Measurements from ENCODE around the gene HS2ST1. TPM values are rescaled to one million over a fixed set of nuclear protein-coding genes. Genes with fewer than 3 reads are reported as not detected.

The HS2ST1 gene
- total RNA-seq, 1 experiment from 2014 or later: 54.0 TPM

DNA sequence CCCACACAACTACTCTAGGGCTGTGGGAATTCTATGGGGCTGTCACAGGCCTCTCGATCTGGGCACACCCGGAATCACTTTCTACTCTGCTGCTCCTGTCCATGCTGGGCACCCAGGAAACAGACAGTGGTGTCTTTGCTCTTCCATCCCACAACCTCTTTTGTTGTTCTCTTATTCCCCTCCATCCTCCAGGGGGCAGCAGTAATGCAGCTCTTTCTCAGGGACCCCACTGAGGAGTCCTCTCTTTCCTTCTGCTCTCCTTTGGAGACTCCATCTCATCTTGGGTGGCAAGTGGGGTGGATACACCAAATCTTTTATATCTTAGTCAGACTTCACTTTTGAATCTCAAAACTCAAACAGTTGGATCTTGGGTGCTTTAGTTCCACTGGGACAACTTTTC lies 206.3 kb downstream of the HS2ST1 start:
- intact Hi-C loops (cut with micrococcal nuclease; ENCODE audit: unreplicated experiment): no loop called here
- no peak for DNase-seq
- Mint-ChIP-seq H3K4me3 (ENCODE audit: low read depth, unreplicated experiment) (no peak overlapping the region), H3K9me3 (ENCODE audit: low read depth, unreplicated experiment) (no peaks in the 10 kb centered on the region), H3K4me1 (ENCODE audit: low read depth, unreplicated experiment) (peaks cover 23% of the 10 kb centered on the region), H3K27me3 (ENCODE audit: unreplicated experiment) (no peaks in the 10 kb centered on the region), H3K36me3 (ENCODE audit: insufficient read depth, unreplicated experiment) (peaks cover 5% of the 10 kb centered on the region), H3K27ac (ENCODE audit: unreplicated experiment) (no peak overlapping the region)
- CTCF ChIA-PET: no interaction called here
- TF ChIP-seq, protein P1, sequence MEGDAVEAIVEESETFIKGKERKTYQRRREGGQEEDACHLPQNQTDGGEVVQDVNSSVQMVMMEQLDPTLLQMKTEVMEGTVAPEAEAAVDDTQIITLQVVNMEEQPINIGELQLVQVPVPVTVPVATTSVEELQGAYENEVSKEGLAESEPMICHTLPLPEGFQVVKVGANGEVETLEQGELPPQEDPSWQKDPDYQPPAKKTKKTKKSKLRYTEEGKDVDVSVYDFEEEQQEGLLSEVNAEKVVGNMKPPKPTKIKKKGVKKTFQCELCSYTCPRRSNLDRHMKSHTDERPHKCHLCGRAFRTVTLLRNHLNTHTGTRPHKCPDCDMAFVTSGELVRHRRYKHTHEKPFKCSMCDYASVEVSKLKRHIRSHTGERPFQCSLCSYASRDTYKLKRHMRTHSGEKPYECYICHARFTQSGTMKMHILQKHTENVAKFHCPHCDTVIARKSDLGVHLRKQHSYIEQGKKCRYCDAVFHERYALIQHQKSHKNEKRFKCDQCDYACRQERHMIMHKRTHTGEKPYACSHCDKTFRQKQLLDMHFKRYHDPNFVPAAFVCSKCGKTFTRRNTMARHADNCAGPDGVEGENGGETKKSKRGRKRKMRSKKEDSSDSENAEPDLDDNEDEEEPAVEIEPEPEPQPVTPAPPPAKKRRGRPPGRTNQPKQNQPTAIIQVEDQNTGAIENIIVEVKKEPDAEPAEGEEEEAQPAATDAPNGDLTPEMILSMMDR (IDR thresholded peaks at IDR 0.05; ENCODE audit: unreplicated experiment): peak; percentile 37
- no TSS peak for BruUV-seq (replicated peaks)

DNA sequence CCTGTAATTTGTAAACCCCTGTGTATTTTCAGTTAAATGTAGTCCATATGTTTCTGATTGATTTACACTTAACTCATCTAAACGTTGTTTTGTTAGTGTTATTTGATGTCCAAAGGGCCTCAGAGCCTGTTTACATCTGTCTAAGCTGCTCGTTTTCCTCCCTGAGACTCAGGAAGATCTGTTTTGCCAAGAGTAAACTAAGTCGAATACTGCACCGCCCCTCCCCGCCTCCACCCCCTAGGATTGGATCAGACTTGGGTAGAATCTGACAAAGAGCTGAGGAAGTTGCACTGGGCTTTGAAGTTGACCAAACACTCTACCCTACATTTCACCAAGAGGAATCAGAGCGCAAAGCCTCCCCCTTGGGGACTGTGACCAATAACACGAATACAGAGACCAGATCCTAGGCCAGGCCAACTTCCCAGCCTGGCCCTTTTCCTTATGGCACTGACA lies 207.3 kb downstream of the HS2ST1 start:
- no peak for DNase-seq
- H3K4me3 Mint-ChIP-seq (ENCODE audit: low read depth, unreplicated experiment): no peak overlapping the region
- intact Hi-C loops (cut with micrococcal nuclease; ENCODE audit: unreplicated experiment): no loop called here
- BruUV-seq (replicated peaks): no TSS peak
- TF ChIP-seq, protein P1 (IDR thresholded peaks at IDR 0.05; ENCODE audit: unreplicated experiment): no peak
- H3K27me3 Mint-ChIP-seq (ENCODE audit: unreplicated experiment): no peaks in the 10 kb centered on the region
- no peak overlapping the region for H3K27ac Mint-ChIP-seq (ENCODE audit: unreplicated experiment)
- peaks cover 14% of the 10 kb centered on the region for H3K4me1 Mint-ChIP-seq (ENCODE audit: low read depth, unreplicated experiment)
- CTCF ChIA-PET: no interaction called here
- H3K36me3 Mint-ChIP-seq (ENCODE audit: insufficient read depth, unreplicated experiment): peaks cover 5% of the 10 kb centered on the region
- H3K9me3 Mint-ChIP-seq (ENCODE audit: low read depth, unreplicated experiment): no peaks in the 10 kb centered on the region

DNA sequence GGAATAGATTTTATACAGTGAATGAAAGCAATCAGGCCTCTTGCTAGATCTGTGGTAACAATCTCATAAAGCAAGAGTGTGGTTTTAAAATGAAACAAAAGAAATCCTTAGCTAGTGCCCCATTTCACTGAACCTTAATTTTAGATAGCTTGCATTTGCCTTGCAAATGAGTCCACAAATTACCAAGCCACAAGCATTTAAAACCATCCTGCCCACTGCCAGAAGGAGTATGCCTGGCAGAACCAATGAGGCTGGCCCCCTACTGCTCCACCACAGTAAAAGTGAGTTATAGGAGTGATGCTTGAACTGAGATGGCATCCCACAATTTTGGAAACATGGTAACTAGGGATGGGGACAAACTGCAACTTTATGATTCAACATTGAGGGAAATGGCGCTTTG lies 207.8 kb downstream of the HS2ST1 start:
- Mint-ChIP-seq H3K36me3 (ENCODE audit: insufficient read depth, unreplicated experiment) (peaks cover 5% of the 10 kb centered on the region), H3K4me1 (ENCODE audit: low read depth, unreplicated experiment) (peaks cover 9% of the 10 kb centered on the region), H3K4me3 (ENCODE audit: low read depth, unreplicated experiment) (no peak overlapping the region), H3K27me3 (ENCODE audit: unreplicated experiment) (no peaks in the 10 kb centered on the region), H3K9me3 (ENCODE audit: low read depth, unreplicated experiment) (no peaks in the 10 kb centered on the region), H3K27ac (ENCODE audit: unreplicated experiment) (no peak overlapping the region)
- TF ChIP-seq, protein P1 (IDR thresholded peaks at IDR 0.05; ENCODE audit: unreplicated experiment): no peak
- no peak for DNase-seq
- CTCF ChIA-PET: no interaction called here
- no TSS peak for BruUV-seq (replicated peaks)
- intact Hi-C loops (cut with micrococcal nuclease; ENCODE audit: unreplicated experiment): no loop called here

- TF ChIP-seq, protein P1 (IDR thresholded peaks at IDR 0.05; ENCODE audit: unreplicated experiment): no peak
- intact Hi-C loops (cut with micrococcal nuclease; ENCODE audit: unreplicated experiment): no loop called here
- H3K27ac Mint-ChIP-seq (ENCODE audit: unreplicated experiment): no peak overlapping the region
- no peaks in the 10 kb centered on the region for H3K9me3 Mint-ChIP-seq (ENCODE audit: low read depth, unreplicated experiment)
- peaks cover 5% of the 10 kb centered on the region for H3K36me3 Mint-ChIP-seq (ENCODE audit: insufficient read depth, unreplicated experiment)
- no peaks in the 10 kb centered on the region for H3K27me3 Mint-ChIP-seq (ENCODE audit: unreplicated experiment)
- CTCF ChIA-PET: interaction anchor here (0.6 to 0.7 kb wide), 2 partner anchors 599 to 1013 kb away, joined by 3 read pairs; no protein-coding TSS in a partner anchor
- no peaks in the 10 kb centered on the region for H3K4me1 Mint-ChIP-seq (ENCODE audit: low read depth, unreplicated experiment)
- no peak overlapping the region for H3K4me3 Mint-ChIP-seq (ENCODE audit: low read depth, unreplicated experiment)
- no TSS peak for BruUV-seq (replicated peaks)
- no peak for DNase-seq
Measured at GRCh38 chr1:87123610-87124009, 209.2 kb downstream of the HS2ST1 start.

Data from Calu3 (cell line).